DOHH2 (cell line): ENCODE data around the gene SGPL1.

Experiments
- H3F3A ChIP-seq: fragments of 200-600 bp; sonication (generic), shearing (Covaris generic); 2 replicates; pipeline ENCODE4 v1.6.0; 2016; ENCODE audit warnings: antibody characterized with exemption, mild to moderate bottlenecking; ENCODE audit not compliant: control insufficient read depth, insufficient read depth
- H3K27ac ChIP-seq: fragments of 200-600 bp; sonication (generic); 2 replicates; pipeline ENCODE4 v1.5.1; 2014; ENCODE audit warnings: low read depth, mild to moderate bottlenecking, low read length, moderate library complexity
- H3K27me3 ChIP-seq: fragments of 200-600 bp; sonication (generic); 2 replicates; pipeline ENCODE4 v1.6.1; 2014; ENCODE audit warnings: mild to moderate bottlenecking, low read length, mixed read lengths; ENCODE audit not compliant: control insufficient read depth
- H3K36me3 ChIP-seq: fragments of 200-600 bp; sonication (generic); 2 replicates; pipeline ENCODE4 v1.6.1; 2014; ENCODE audit warnings: mild to moderate bottlenecking, low read length, moderate library complexity, mixed read lengths; ENCODE audit not compliant: control insufficient read depth
- H3K4me1 ChIP-seq: fragments of 200-600 bp; sonication (generic); 2 replicates; pipeline ENCODE4 v1.6.1; 2014; ENCODE audit warnings: mild to moderate bottlenecking, low read length, mixed read lengths; ENCODE audit not compliant: control insufficient read depth
- H3K4me2 ChIP-seq: fragments of 200-600 bp; sonication (generic); 2 replicates; pipeline ENCODE4 v1.6.0; 2014; ENCODE audit warnings: mild to moderate bottlenecking, low read length, moderate library complexity
- H3K4me3 ChIP-seq: fragments of 200-600 bp; sonication (generic); 2 replicates; pipeline ENCODE4 v1.5.1; 2014; ENCODE audit warnings: mild to moderate bottlenecking, low read length, mixed read lengths
- H3K79me2 ChIP-seq: fragments of 200-600 bp; sonication (generic); 2 replicates; pipeline ENCODE4 v1.6.1; 2014; ENCODE audit warnings: mild to moderate bottlenecking, low read length, mixed read lengths; ENCODE audit not compliant: control insufficient read depth
- H3K9me2 ChIP-seq: fragments of 200-600 bp; sonication (generic); replicated peaks from 2 replicates; pipeline ENCODE4 v1.6.1; 2014; ENCODE audit warnings: mild to moderate bottlenecking, low read length, mixed read lengths; ENCODE audit not compliant: control insufficient read depth
- H3K9me3 ChIP-seq: fragments of 200-600 bp; sonication (generic); 2 replicates; pipeline ENCODE4 v1.6.1; 2014; ENCODE audit warnings: antibody characterized with exemption, low read length, mixed read lengths; ENCODE audit not compliant: control insufficient read depth, insufficient read depth
- H4K20me1 ChIP-seq: fragments of 200-600 bp; sonication (generic); 2 replicates; pipeline ENCODE4 v1.6.0; 2014; ENCODE audit warnings: low read depth, mild to moderate bottlenecking, antibody characterized with exemption, low read length, moderate library complexity; ENCODE audit not compliant: control insufficient read depth, insufficient read depth
- EZH2phosphoT487 ChIP-seq: fragments of 200-600 bp; sonication (generic); IDR thresholded peaks from 2 replicates; pipeline ENCODE4 v1.6.1; 2017; ENCODE audit warnings: borderline replicate concordance, mild to moderate bottlenecking, antibody characterized with exemption, low read length, moderate library complexity, mixed read lengths
- TF ChIP-seq, protein P1 (sequence below): fragments of 200-600 bp; sonication (generic); IDR thresholded peaks from one replicate; pipeline ENCODE4 v1.5.1; 2014; ENCODE audit warnings: antibody characterized with exemption, mild to moderate bottlenecking, low read depth, low read length; ENCODE audit not compliant: poor library complexity, severe bottlenecking

The SGPL1 gene

DNA sequence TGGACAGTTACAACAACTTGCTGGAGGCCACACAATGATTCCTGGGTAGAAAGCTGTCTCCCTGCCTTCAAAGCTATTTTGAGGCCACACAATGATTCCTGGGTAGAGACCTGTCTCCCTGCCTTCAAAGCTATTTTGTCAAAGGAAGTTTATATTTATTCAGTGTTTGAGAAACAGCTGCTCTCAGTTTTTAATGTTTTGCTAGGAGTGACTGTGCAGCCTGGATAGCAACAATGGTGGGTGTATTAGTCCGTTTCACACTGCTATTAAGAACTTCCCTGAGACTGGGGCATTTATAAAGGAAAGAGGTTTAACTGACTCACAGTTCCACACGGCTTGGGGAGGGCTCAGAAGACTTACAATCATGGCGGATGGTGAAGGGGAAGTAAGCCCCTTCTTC, 3.9 kb upstream of the SGPL1 start:
- TF ChIP-seq EZH2phosphoT487: no peak
- TF ChIP-seq, protein P1, sequence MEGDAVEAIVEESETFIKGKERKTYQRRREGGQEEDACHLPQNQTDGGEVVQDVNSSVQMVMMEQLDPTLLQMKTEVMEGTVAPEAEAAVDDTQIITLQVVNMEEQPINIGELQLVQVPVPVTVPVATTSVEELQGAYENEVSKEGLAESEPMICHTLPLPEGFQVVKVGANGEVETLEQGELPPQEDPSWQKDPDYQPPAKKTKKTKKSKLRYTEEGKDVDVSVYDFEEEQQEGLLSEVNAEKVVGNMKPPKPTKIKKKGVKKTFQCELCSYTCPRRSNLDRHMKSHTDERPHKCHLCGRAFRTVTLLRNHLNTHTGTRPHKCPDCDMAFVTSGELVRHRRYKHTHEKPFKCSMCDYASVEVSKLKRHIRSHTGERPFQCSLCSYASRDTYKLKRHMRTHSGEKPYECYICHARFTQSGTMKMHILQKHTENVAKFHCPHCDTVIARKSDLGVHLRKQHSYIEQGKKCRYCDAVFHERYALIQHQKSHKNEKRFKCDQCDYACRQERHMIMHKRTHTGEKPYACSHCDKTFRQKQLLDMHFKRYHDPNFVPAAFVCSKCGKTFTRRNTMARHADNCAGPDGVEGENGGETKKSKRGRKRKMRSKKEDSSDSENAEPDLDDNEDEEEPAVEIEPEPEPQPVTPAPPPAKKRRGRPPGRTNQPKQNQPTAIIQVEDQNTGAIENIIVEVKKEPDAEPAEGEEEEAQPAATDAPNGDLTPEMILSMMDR: no peak
- H3K4me3 ChIP-seq: no peak overlapping the region
- H3K27me3 ChIP-seq: peaks cover 5% of the 10 kb centered on the region; the same call in 1 of the 2 replicates
- H3K36me3 ChIP-seq: no peaks in the 10 kb centered on the region
- no peaks in the 10 kb centered on the region for H3K9me2 ChIP-seq
- H3K4me1 ChIP-seq: peaks cover 10% of the 10 kb centered on the region
- peaks cover 7% of the 10 kb centered on the region for H3K79me2 ChIP-seq
- H3K4me2 ChIP-seq: no peak overlapping the region
- H4K20me1 ChIP-seq: no peaks in the 10 kb centered on the region
- no peaks in the 10 kb centered on the region for H3K9me3 ChIP-seq
- H3F3A ChIP-seq: no peaks in the 10 kb centered on the region
- H3K27ac ChIP-seq: no peak overlapping the region

- no peaks in the 10 kb centered on the region for H3K9me2 ChIP-seq
- H3K36me3 ChIP-seq: no peaks in the 10 kb centered on the region; the same call in 1 of the 2 replicates
- no peak overlapping the region for H3K27ac ChIP-seq
- H3K9me3 ChIP-seq: no peaks in the 10 kb centered on the region
- no peak for TF ChIP-seq EZH2phosphoT487
- TF ChIP-seq, protein P1: no peak
- peaks cover 12% of the 10 kb centered on the region for H3K4me1 ChIP-seq
- H3K79me2 ChIP-seq: peaks cover 7% of the 10 kb centered on the region
- no peak overlapping the region for H3K4me2 ChIP-seq
- no peak overlapping the region for H3K4me3 ChIP-seq
- H3K27me3 ChIP-seq: no peaks in the 10 kb centered on the region
- 0 out of 2 replicates have a peak, but pooled peaks cover 2% of the 10 kb centered on the region for H3F3A ChIP-seq
- no peaks in the 10 kb centered on the region for H4K20me1 ChIP-seq
Measured at GRCh38 chr10:70812814-70813213, 2.9 kb upstream of the SGPL1 start.

GRCh38 chr10:70814126-70814525, 1.6 kb upstream of the SGPL1 start:
- Histone ChIP-seq H3K4me3 (no peak overlapping the region), H3K27me3 (no peaks in the 10 kb centered on the region), H3K9me3 (no peaks in the 10 kb centered on the region), H3K79me2 (peaks cover 7% of the 10 kb centered on the region), H3K27ac (no peak overlapping the region), H3K36me3 (peaks cover 1% of the 10 kb centered on the region; the same call in 1 of the 2 replicates), H3F3A (0 out of 2 replicates have a peak, but pooled peaks cover 2% of the 10 kb centered on the region), H3K4me1 (peaks cover 12% of the 10 kb centered on the region), H4K20me1 (no peaks in the 10 kb centered on the region), H3K9me2 (no peaks in the 10 kb centered on the region), H3K4me2 (no peak overlapping the region)
- TF ChIP-seq, protein P1: no peak
- TF ChIP-seq EZH2phosphoT487: no peak
